ENCODE results near the gene GPR84.

Gene GPR84

GRCh38 chr12:54364413-54364812 is at the start of gene GPR84:
Gene GPR84, minus strand, starts transcription at chr12:54364486. Its CDS starts 635 bp downstream, at chr12:54363851.
- no peak for DNase-seq

- DNase-seq = no peak
Measured at GRCh38 chr12:54413284-54414190, 49.3 kb upstream of the GPR84 start.

- DNase-seq = no peak
Measured at GRCh38 chr12:54412786-54413185, 48.5 kb upstream of the GPR84 start.

- DNase-seq = no peak
Measured at GRCh38 chr12:54412348-54412747, 48.1 kb upstream of the GPR84 start.

- DNase-seq = no peak
Measured at GRCh38 chr12:54411391-54412241, 47.3 kb upstream of the GPR84 start.

GRCh38 chr12:54409267-54409666 is 45.0 kb upstream of the GPR84 start:
- no peak for DNase-seq

- no peak for DNase-seq
Measured at GRCh38 chr12:54407183-54407905, 43.1 kb upstream of the GPR84 start.

- no peak for DNase-seq
Measured at GRCh38 chr12:54405573-54405972, 41.3 kb upstream of the GPR84 start.

GRCh38 chr12:54405106-54405505 is 40.8 kb upstream of the GPR84 start:
- DNase-seq = no peak

GRCh38 chr12:54404061-54405004 is 40.0 kb upstream of the GPR84 start:
- no peak for DNase-seq

- DNase-seq = no peak
Measured at GRCh38 chr12:54401119-54401518, 36.8 kb upstream of the GPR84 start.

GRCh38 chr12:54398995-54399793 is 34.9 kb upstream of the GPR84 start:
- peak; percentile 46 for DNase-seq

- DNase-seq = no peak
Measured at GRCh38 chr12:54398218-54398617, 33.9 kb upstream of the GPR84 start.

GRCh38 chr12:54397157-54397556 is 32.9 kb upstream of the GPR84 start:
- no peak for DNase-seq

GRCh38 chr12:54395545-54395944 is 31.3 kb upstream of the GPR84 start:
- no peak for DNase-seq

- DNase-seq = no peak
Measured at GRCh38 chr12:54394986-54395385, 30.7 kb upstream of the GPR84 start.

- DNase-seq = peak; percentile 75
Measured at GRCh38 chr12:54394281-54394719, 30.0 kb upstream of the GPR84 start.

GRCh38 chr12:54393743-54394142 is 29.5 kb upstream of the GPR84 start:
- DNase-seq = no peak

- peak; percentile 94 for DNase-seq
Measured at GRCh38 chr12:54393207-54393609, 28.9 kb upstream of the GPR84 start.

- peak; percentile 82 for DNase-seq
Measured at GRCh38 chr12:54392485-54393206, 28.4 kb upstream of the GPR84 start.

All from NCI-H2171 (cell line).